ENCODE results near the gene SSTR1.

The SSTR1 gene

DNA sequence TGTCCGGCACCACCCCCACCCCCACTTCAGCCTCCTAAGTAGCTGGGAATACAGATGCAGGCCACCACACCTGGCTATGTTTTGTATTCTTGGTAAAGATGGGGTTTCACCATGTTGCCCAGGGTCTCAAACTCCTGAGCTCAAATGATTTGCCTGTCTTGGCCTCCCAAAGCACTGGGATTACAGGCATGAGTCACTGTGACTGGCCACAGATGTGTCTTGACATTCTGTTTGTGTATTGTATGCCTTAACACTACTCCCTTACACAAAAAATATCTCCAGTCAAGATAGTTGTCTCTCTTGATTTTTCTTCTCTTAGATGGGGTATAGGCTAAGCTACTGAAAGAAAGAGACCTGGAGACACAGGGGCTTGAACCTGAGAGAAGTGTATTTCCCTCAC lies 30.6 kb downstream of the SSTR1 start:
- H3K4me2 ChIP-seq (ENCODE audit: low read depth, low read length, poor library complexity, severe bottlenecking), result no peak overlapping the region
- no peaks in the 10 kb centered on the region for H3F3A ChIP-seq (ENCODE audit: insufficient read depth)
- no peak overlapping the region for H3K4me3 ChIP-seq (ENCODE audit: insufficient read depth, low read length, poor library complexity, severe bottlenecking)
- no peak overlapping the region for H2AFZ ChIP-seq (ENCODE audit: low read depth, low read length, severe bottlenecking)
- H3K36me3 ChIP-seq (ENCODE audit: low read length), result no peaks in the 10 kb centered on the region
- H3K9ac ChIP-seq (ENCODE audit: low read length), result no peak overlapping the region
- TF ChIP-seq EZH2phosphoT487 (conservative IDR thresholded peaks at IDR 0.05; ENCODE audit: low read length) (no peak), CTCF (IDR thresholded peaks at IDR 0.05; ENCODE audit: insufficient read depth, low read length, poor library complexity, severe bottlenecking) (no peak)
- no peak overlapping the region for H3K27ac ChIP-seq (ENCODE audit: low read depth, low read length)
- H3K9me3 ChIP-seq (ENCODE audit: insufficient read depth, low read length), result no peaks in the 10 kb centered on the region
- H3K27me3 ChIP-seq (ENCODE audit: low read length), result no peaks in the 10 kb centered on the region
- no peaks in the 10 kb centered on the region for H4K20me1 ChIP-seq (ENCODE audit: low read depth, low read length)
- H3K9me2 ChIP-seq (replicated peaks; ENCODE audit: insufficient read depth, low read length), result no peaks in the 10 kb centered on the region
- no peaks in the 10 kb centered on the region for H3K79me2 ChIP-seq (ENCODE audit: insufficient read depth, low read length)

DNA sequence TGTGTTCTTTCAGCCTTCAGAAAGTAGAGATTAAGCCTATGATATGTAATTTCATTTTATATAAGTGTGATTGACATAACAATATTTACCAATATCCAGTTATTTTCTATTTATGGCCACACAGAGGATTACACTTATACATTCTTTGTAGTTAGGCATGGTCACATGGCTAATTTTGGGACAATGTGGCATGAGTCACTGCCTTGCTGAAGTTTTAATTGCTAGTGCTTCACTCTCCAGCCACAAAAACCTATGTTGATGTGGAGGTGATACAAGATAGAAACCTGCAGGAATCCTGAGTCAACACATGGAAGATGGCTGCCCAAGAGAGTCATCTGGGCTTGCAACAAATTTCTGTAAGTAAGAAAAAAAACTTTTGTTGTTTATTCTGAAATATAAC lies 31.2 kb downstream of the SSTR1 start:
- H3K27me3 ChIP-seq (ENCODE audit: low read length), result no peaks in the 10 kb centered on the region
- no peaks in the 10 kb centered on the region for H3K9me3 ChIP-seq (ENCODE audit: insufficient read depth, low read length)
- H3F3A ChIP-seq (ENCODE audit: insufficient read depth), result no peaks in the 10 kb centered on the region
- no peaks in the 10 kb centered on the region for H3K79me2 ChIP-seq (ENCODE audit: insufficient read depth, low read length)
- H3K36me3 ChIP-seq (ENCODE audit: low read length), result no peaks in the 10 kb centered on the region
- no peak overlapping the region for H3K4me2 ChIP-seq (ENCODE audit: low read depth, low read length, poor library complexity, severe bottlenecking)
- no peak overlapping the region for H3K27ac ChIP-seq (ENCODE audit: low read depth, low read length)
- H4K20me1 ChIP-seq (ENCODE audit: low read depth, low read length), result no peaks in the 10 kb centered on the region
- no peak overlapping the region for H2AFZ ChIP-seq (ENCODE audit: low read depth, low read length, severe bottlenecking)
- TF ChIP-seq CTCF (IDR thresholded peaks at IDR 0.05; ENCODE audit: insufficient read depth, low read length, poor library complexity, severe bottlenecking) (no peak), EZH2phosphoT487 (conservative IDR thresholded peaks at IDR 0.05; ENCODE audit: low read length) (no peak)
- H3K4me3 ChIP-seq (ENCODE audit: insufficient read depth, low read length, poor library complexity, severe bottlenecking), result no peak overlapping the region
- no peak overlapping the region for H3K9ac ChIP-seq (ENCODE audit: low read length)
- no peaks in the 10 kb centered on the region for H3K9me2 ChIP-seq (replicated peaks; ENCODE audit: insufficient read depth, low read length)

DNA sequence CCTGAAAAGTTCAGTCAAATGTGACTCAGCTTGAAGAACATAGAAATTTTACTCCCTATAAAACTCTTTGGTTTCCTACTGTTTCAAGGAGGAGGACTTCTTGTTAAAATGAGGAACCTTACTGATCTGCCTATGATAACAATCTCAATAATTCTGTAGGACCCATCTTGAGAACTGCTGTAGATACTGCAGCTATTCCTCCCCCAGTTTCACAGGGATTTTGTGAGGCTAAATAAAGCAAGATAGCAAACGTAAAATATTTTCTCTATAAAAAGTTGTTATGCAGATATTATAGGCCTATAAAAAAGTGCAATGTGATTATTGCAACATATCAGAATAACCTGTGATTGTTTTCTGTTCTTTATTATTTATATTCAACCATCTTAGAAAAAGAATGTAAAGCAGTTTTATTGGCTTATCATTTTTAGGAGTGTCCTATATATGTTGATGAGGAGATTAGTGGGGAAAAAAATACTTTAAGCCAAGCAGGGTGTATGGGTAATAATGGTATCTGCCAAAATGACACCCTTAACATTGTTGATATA lies 36.1 kb downstream of the SSTR1 start:
- H3K4me3 ChIP-seq (ENCODE audit: insufficient read depth, low read length, poor library complexity, severe bottlenecking), result no peak overlapping the region
- H3K36me3 ChIP-seq (ENCODE audit: low read length), result no peaks in the 10 kb centered on the region
- H3K9me2 ChIP-seq (replicated peaks; ENCODE audit: insufficient read depth, low read length), result no peaks in the 10 kb centered on the region
- no peaks in the 10 kb centered on the region for H3K9me3 ChIP-seq (ENCODE audit: insufficient read depth, low read length)
- no peaks in the 10 kb centered on the region for H3K27me3 ChIP-seq (ENCODE audit: low read length)
- TF ChIP-seq EZH2phosphoT487 (conservative IDR thresholded peaks at IDR 0.05; ENCODE audit: low read length), result no peak
- no peak for TF ChIP-seq CTCF (IDR thresholded peaks at IDR 0.05; ENCODE audit: insufficient read depth, low read length, poor library complexity, severe bottlenecking)
- no peak overlapping the region for H3K27ac ChIP-seq (ENCODE audit: low read depth, low read length)
- no peaks in the 10 kb centered on the region for H4K20me1 ChIP-seq (ENCODE audit: low read depth, low read length)
- H3F3A ChIP-seq (ENCODE audit: insufficient read depth), result no peaks in the 10 kb centered on the region
- no peaks in the 10 kb centered on the region for H3K79me2 ChIP-seq (ENCODE audit: insufficient read depth, low read length)
- no peak overlapping the region for H3K4me2 ChIP-seq (ENCODE audit: low read depth, low read length, poor library complexity, severe bottlenecking)
- H2AFZ ChIP-seq (ENCODE audit: low read depth, low read length, severe bottlenecking), result no peak overlapping the region
- no peak overlapping the region for H3K9ac ChIP-seq (ENCODE audit: low read length)
